PC-9 (cell line): Measurements from ENCODE around the gene SPINK8. TPM values are rescaled to one million over a fixed set of nuclear protein-coding genes. Genes with fewer than 3 reads are reported as not detected.

Source experiments
- BruUV-seq: library from RNA; stranded (reverse); fragments of 400-500 nt; replicated peaks from 2 replicates; lab custom pipeline; 2021; lab: Mats Ljungman, UMichigan
- CTCF ChIA-PET: fragments of 300-600 bp; sonication (Branson Sonifier 250); formaldehyde crosslinking; loops from one replicate; lab custom pipeline; 2022; ENCODE audit warnings: antibody characterized with exemption; lab: Charles Lee
- POLR2A ChIA-PET: fragments of 300-600 bp; sonication (Branson Sonifier 250); formaldehyde crosslinking; loops from one replicate; lab custom pipeline; 2022; ENCODE audit warnings: antibody characterized with exemption; ENCODE audit not compliant: unreplicated experiment; lab: Charles Lee
- DNase-seq, 2 experiments: peaks; one replicate each; pipeline versions ENCODE4 v3.0.0 to v3.0.0-alpha.2; 2015 to 2022; ENCODE audit warnings: mixed read lengths in 1 of 2
- H2AFZ ChIP-seq: fragments of 200-600 bp; sonication (generic); 2 replicates; pipeline ENCODE4 v1.8.1; 2017; ENCODE audit warnings: antibody characterized with exemption
- H3F3A ChIP-seq: fragments of 200-600 bp; sonication (generic); 2 replicates; pipeline ENCODE4 v1.8.1; 2017; ENCODE audit warnings: antibody characterized with exemption, mild to moderate bottlenecking, low read depth; ENCODE audit not compliant: insufficient read depth
- H3K27ac ChIP-seq: fragments of 200-600 bp; sonication (generic); 2 replicates; pipeline ENCODE4 v1.6.1; 2016; ENCODE audit warnings: mixed run types
- H3K27me3 ChIP-seq: fragments of 200-600 bp; sonication (generic); 2 replicates; pipeline ENCODE4 v1.6.1; 2016; ENCODE audit warnings: low read depth, mixed run types; ENCODE audit not compliant: insufficient read depth
- H3K36me3 ChIP-seq: fragments of 200-600 bp; sonication (generic); 2 replicates; pipeline ENCODE4 v1.6.1; 2016; ENCODE audit warnings: low read depth, mixed run types
- H3K4me1 ChIP-seq: fragments of 200-600 bp; sonication (generic); replicated peaks from 2 replicates; pipeline ENCODE4 v1.6.1; 2016; ENCODE audit warnings: mixed run types; ENCODE audit not compliant: insufficient read depth
- H3K4me2 ChIP-seq: fragments of 200-600 bp; sonication (generic); 2 replicates; pipeline ENCODE4 v1.6.1; 2017; ENCODE audit warnings: mixed run types
- H3K4me3 ChIP-seq: fragments of 200-600 bp; sonication (generic); 2 replicates; pipeline ENCODE4 v1.6.1; 2016; ENCODE audit warnings: mixed run types
- H3K79me2 ChIP-seq: fragments of 200-600 bp; sonication (generic); 2 replicates; pipeline ENCODE4 v1.6.1; 2017; ENCODE audit warnings: low read depth, mixed run types
- H3K9me2 ChIP-seq: fragments of 200-600 bp; sonication (generic); 2 replicates; pipeline ENCODE4 v1.8.1; 2017; ENCODE audit warnings: mild to moderate bottlenecking; ENCODE audit not compliant: insufficient read depth
- H3K9me3 ChIP-seq: fragments of 200-600 bp; sonication (generic); 2 replicates; pipeline ENCODE4 v1.8.1; 2016; ENCODE audit warnings: low read depth; ENCODE audit not compliant: insufficient read depth
- H4K20me1 ChIP-seq: fragments of 200-600 bp; sonication (generic); 2 replicates; pipeline ENCODE4 v1.8.1; 2017; ENCODE audit not compliant: insufficient read depth
- CTCF ChIP-seq: fragments of 200-600 bp; sonication (generic); conservative IDR thresholded peaks from 2 replicates; pipeline ENCODE4 v1.6.1; 2017; ENCODE audit warnings: mixed run types, antibody characterized with exemption, mild to moderate bottlenecking, moderate library complexity
- EZH2 ChIP-seq: fragments of 200-600 bp; sonication (generic); IDR thresholded peaks from 2 replicates; pipeline ENCODE4 v1.8.0; 2017; ENCODE audit warnings: antibody characterized with exemption, low read depth
- intact Hi-C: fragments of 100-400 bp; cut with micrococcal nuclease; formaldehyde crosslinking; loops from one replicate; pipeline ENCODE4 v1.10.0; 2022; ENCODE audit not compliant: unreplicated experiment
- total RNA-seq: library from RNA; stranded (reverse); gene quantifications from 2 replicates; pipeline ENCODE4 v1.2.3, GENCODE V29; 2021

Gene SPINK8
- total RNA-seq, 1 experiment from 2014 or later: not detected

- no TSS peak for BruUV-seq
- DNase-seq: no peak
- intact Hi-C loops: no loop called here
- no peak for TF ChIP-seq EZH2
- no peak for TF ChIP-seq CTCF
- no peaks in the 10 kb centered on the region for H4K20me1 ChIP-seq
- no peaks in the 10 kb centered on the region for H3K9me2 ChIP-seq
- H3K36me3 ChIP-seq: no peaks in the 10 kb centered on the region
- ChIA-PET CTCF (no interaction called here), POLR2A (no interaction called here)
- no peaks in the 10 kb centered on the region for H3K27me3 ChIP-seq
- no peak overlapping the region for H3K4me2 ChIP-seq
- no peak overlapping the region for H3K4me3 ChIP-seq
- H3K27ac ChIP-seq: no peak overlapping the region
- no peak overlapping the region for H2AFZ ChIP-seq
- H3K4me1 ChIP-seq: no peaks in the 10 kb centered on the region
- H3K79me2 ChIP-seq: no peaks in the 10 kb centered on the region
- no peaks in the 10 kb centered on the region for H3K9me3 ChIP-seq
- no peaks in the 10 kb centered on the region for H3F3A ChIP-seq
These were observed 48.3 kb downstream of the SPINK8 start for GRCh38 chr3:48285132-48285531.

GRCh38 chr3:48280881-48281280, 52.6 kb downstream of the SPINK8 start:
- H3K9me3 ChIP-seq: no peaks in the 10 kb centered on the region
- intact Hi-C loops: no loop called here
- H3K27me3 ChIP-seq: no peaks in the 10 kb centered on the region
- peaks cover 10% of the 10 kb centered on the region for H3K4me1 ChIP-seq
- ChIA-PET POLR2A (no interaction called here), CTCF (no interaction called here)
- BruUV-seq: no TSS peak
- H3K9me2 ChIP-seq: no peaks in the 10 kb centered on the region
- H3K4me3 ChIP-seq: no peak overlapping the region
- H3K36me3 ChIP-seq: no peaks in the 10 kb centered on the region
- H2AFZ ChIP-seq: no peak overlapping the region
- H3K4me2 ChIP-seq: no peak overlapping the region
- H3K27ac ChIP-seq: no peak overlapping the region
- no peaks in the 10 kb centered on the region for H4K20me1 ChIP-seq
- H3K79me2 ChIP-seq: no peaks in the 10 kb centered on the region
- peaks cover 3% of the 10 kb centered on the region; the same call in 1 of the 2 replicates for H3F3A ChIP-seq
- DNase-seq: no peak
- TF ChIP-seq EZH2: no peak
- TF ChIP-seq CTCF: no peak

GRCh38 chr3:48278884-48279559, 54.4 kb downstream of the SPINK8 start:
- TF ChIP-seq CTCF (no peak), EZH2 (no peak)
- no peak overlapping the region for H3K4me3 ChIP-seq

More at GRCh38 chr3:48278884-48279559, 54.4 kb downstream of the SPINK8 start:
- DNase-seq: no peak
- ChIA-PET POLR2A (no interaction called here), CTCF (interaction anchor here (0.7 kb wide), 1 partner anchor 1061 kb away, joined by 4 read pairs; the partner anchor contains the start of gene USP4)
- no peaks in the 10 kb centered on the region for H3K27me3 ChIP-seq
- no peak overlapping the region for H3K27ac ChIP-seq
- H3K4me2 ChIP-seq: no peak overlapping the region
- H4K20me1 ChIP-seq: no peaks in the 10 kb centered on the region
- no peaks in the 10 kb centered on the region for H3K36me3 ChIP-seq
- H2AFZ ChIP-seq: no peak overlapping the region
- intact Hi-C loops: no loop called here
- H3K9me2 ChIP-seq: no peaks in the 10 kb centered on the region
- no TSS peak for BruUV-seq
- H3K4me1 ChIP-seq: peaks cover 19% of the 10 kb centered on the region
- H3K79me2 ChIP-seq: no peaks in the 10 kb centered on the region
- peaks cover 7% of the 10 kb centered on the region; the same call in 1 of the 2 replicates for H3F3A ChIP-seq
- no peaks in the 10 kb centered on the region for H3K9me3 ChIP-seq
